GM19324 (cell line): ENCODE data around the gene SEC31B.

ENCODE experiments used
- ATAC-seq: cut with Tn5 transposase; IDR thresholded peaks from one replicate; pipeline ENCODE4 v1.9.1; 2021; ENCODE audit warnings: mild to moderate bottlenecking, moderate library complexity; ENCODE audit not compliant: unreplicated experiment, low FRiP score

The SEC31B gene

DNA sequence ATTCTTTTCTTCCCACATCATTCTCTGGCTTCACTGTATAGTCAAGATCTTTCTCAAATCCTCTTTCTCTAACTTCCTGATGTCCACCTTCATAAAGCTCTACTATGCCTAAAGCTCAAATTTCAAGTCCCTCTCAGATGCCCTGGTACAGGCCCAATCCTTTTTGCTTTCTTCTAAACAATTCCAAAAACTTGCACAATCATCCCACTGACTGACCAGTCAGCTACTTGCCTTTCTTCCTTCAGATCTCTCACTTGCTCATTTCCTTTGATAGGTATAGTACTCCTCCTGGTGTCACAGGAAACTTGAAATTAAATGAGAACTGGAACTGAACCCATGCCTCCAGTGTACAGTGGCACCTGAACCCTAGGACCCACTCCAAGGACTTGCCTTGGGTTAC lies 18.2 kb downstream of the SEC31B start:
- no peak for ATAC-seq

- ATAC-seq: no peak
These were observed 21.6 kb downstream of the SEC31B start for GRCh38 chr10:100498059-100498458.

DNA sequence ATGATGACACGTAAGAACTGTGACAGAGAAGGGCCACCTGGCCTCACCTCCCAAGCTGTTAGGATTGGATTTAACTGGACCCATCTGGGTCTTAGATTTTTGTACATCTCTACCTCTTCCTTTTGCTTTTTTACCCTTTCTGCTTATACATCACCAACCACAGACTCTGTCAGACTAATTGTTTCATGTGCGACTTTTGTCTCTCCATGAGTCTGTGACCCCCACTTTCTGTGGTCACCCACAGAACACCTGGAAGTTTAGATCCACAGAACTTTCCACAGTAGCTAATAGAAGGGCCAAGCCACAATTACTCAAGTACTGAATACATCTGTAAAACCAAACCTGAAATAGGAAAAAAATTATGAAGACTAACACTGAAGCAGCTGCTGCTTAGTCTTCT lies 23.1 kb downstream of the SEC31B start:
- ATAC-seq: no peak

DNA sequence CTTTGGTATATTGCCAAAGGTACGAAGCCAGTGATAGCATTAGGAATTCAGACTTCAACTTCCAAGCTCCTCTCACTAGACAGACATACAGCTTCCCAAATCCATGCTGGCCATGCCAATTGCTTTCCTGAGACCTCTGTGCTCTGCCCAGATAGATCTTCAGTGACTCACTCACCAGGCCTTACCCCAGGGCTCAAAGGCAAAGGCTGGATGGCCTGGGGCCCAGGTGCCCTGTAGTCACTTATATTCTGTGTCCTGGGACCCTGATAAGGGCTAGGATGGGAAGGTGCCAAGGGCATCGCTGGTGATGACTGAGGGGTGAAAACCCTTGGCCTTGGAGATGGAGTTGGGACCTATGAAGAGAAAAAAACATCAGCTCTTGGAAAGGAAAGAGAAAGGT lies 29.1 kb downstream of the SEC31B start:
- no peak for ATAC-seq

DNA sequence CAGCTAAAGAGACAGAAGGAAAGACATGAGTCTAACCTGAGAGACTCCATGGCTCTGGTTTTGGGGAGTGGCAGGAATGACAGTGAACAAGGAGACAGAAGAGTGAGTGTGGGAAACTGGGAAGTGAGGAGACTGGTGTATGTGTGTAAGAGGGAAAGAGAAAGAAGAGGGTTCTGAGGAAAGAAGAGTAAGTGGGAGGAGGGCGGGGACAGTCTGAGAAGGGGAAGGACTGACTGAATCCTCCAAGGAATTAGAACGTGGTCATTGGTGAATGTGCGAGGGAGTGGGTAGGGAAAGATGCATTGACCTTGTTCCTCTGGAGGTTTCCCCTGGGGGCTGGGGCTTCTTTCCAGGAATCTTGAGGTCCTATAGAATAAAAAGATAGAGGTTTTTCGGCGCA lies 30.3 kb downstream of the SEC31B start:
- ATAC-seq: no peak

DNA sequence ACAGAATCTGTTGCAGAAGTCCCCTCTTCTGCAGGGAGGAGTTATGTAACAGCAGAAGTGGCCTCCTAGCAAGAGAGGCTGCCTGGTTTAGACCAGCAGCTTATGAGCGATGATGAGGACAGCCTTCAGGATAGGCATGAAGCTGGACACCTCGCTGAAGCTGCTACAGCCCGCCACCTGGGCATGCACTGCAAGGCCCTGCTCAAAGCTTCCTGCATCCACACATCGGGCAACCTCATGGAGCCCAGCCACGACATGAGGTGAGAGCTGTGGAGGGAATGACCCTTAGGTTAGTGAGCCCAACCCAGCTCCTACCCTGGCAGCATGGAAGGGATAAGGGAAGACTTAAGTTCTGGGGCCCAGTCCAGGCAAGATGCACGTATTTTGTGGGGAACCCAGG lies 32.1 kb downstream of the SEC31B start:
- no peak for ATAC-seq

GRCh38 chr10:100485801-100486495 lies 33.7 kb downstream of the SEC31B start:
- no peak for ATAC-seq

GRCh38 chr10:100485366-100485765 lies 34.3 kb downstream of the SEC31B start:
- ATAC-seq: no peak

DNA sequence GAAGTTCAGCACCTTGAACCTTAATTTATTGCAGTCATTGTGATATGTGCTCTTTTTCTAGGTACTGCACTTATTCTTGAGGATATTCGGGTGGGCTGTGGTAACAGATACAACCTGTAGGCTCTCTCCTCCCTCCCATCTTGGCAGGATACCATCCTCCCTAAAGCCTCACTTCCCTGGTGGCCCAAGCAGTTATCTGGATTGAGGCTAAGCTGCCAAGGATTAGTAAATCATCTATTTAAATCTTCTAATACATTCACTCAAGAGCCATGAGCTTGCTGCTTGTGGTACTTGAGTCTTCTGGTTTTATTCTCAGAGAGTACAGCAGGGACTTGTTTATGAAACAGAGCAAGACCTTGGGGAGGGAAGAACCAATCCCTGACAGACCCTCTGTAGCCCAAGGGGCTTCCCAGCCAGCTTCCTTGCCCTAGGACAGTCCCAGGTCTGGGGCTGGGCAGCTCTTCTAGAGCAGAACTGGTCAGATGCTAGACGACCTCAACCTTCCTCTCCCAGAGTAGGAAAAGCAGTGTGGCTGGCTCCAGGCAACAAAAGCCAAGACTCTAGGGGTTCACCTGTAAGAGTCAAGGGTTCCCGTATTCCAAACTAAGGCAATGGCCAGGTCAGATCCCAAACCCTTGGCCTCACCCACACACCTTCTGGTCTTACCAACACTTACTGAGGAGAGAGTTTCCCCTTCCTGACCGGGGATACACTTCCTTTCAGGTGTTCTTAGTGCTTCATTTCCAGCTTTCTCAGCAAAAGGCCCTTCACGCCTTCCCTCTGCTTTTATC lies 35.6 kb downstream of the SEC31B start:
- ATAC-seq: no peak

- no peak for ATAC-seq
These were observed 36.9 kb downstream of the SEC31B start for GRCh38 chr10:100482834-100483185.

DNA sequence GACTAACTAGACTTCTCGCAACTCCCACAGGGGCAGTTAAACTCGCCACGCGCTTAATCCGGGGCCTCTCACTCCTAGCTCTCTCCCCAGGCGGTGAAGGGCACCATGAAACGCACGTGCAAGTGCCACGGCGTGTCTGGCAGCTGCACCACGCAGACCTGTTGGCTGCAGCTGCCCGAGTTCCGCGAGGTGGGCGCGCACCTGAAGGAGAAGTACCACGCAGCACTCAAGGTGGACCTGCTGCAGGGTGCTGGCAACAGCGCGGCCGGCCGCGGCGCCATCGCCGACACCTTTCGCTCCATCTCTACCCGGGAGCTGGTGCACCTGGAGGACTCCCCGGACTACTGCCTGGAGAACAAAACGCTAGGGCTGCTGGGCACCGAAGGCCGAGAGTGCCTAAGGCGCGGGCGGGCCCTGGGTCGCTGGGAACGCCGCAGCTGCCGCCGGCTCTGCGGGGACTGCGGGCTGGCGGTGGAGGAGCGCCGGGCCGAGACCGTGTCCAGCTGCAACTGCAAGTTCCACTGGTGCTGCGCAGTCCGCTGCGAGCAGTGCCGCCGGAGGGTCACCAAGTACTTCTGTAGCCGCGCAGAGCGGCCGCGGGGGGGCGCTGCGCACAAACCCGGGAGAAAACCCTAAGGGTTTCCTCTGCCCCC lies 37.4 kb downstream of the SEC31B start:
- ATAC-seq: peak; percentile 55

DNA sequence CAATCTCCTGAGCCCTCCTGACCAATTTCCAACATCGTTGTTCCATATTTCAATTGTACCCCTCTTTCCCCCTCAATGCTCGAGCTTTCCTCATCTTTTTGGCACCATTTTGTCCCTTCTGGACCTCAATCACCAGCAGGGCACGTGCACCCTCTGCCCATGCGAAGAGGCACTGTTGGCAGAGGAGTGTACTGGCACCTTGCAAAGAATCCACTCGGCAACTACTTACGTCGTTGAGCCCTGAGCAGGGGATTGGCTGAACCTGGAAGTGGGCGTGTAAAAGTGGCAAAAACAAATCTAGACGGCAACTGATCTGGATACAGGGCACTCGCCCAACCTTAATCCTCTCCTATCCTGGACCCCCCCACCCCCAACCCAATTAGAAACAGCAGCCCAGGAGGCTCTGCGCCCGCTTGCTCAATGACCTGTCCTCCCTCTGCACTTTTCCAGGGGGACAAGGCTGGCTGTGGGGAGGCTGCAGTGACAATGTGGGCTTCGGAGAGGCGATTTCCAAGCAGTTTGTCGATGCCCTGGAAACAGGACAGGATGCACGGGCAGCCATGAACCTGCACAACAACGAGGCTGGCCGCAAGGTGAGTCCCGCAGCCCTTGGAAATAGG lies 38.1 kb downstream of the SEC31B start:
- peak; percentile 95 for ATAC-seq

GRCh38 chr10:100480002-100480401 lies 39.7 kb downstream of the SEC31B start:
- no peak for ATAC-seq

DNA sequence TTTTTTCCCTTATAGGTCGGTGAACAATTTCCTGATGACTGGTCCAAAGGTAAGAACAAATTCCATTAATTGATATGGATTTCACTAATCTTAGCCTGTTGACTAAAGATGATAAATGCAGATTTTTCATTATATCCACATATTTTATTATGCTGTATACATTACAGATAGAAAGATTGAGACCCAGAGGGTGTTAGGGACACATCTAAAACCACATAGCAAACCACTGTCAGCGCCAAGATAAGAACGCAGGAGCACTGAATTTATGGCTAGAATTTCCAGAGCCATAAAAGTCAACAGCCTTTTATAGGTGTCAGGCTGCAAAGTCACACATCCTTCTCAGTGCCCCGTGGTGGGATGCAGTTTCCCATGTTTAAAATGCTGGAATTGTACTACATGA lies 40.6 kb downstream of the SEC31B start:
- ATAC-seq: no peak

DNA sequence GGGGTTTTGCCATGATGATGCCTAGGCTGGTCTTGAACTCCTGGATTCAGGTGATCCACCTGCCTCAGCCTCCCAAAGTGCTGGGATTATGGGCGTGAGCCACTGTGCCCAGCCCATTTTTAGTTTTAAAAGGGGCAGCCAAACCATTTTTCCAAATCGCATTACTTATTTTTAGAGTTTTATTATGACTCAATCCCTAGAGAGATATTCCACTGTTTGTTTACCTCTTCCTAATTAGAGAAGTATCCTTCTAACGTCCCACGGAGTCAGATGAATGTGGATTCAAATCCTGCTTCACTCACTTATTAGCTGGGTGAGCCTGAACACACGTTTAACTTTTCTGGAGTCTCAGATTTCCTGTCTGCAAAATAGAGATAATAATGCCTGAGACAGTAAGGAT lies 41.7 kb downstream of the SEC31B start:
- ATAC-seq: no peak

DNA sequence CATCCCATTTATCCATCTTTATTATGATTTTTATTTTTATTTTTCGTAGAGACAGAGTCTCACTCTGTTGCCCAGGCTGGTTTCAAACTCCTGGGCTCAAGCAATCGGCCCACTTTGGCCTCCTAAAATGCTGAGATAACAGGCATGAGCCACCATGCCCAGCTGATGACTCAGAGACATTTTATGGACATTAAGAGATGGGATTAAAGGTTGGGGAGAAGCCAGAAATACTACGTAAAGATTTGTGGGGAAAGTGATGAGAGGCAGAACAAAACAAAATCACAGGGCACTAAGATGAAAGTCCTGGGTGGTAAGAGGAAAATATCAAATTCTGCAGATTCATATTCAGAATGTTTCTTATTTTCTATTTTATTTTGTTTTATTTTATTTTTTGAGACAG lies 49.3 kb downstream of the SEC31B start:
- no peak for ATAC-seq

GRCh38 chr10:100469756-100470155 lies 49.9 kb downstream of the SEC31B start:
- ATAC-seq: no peak

DNA sequence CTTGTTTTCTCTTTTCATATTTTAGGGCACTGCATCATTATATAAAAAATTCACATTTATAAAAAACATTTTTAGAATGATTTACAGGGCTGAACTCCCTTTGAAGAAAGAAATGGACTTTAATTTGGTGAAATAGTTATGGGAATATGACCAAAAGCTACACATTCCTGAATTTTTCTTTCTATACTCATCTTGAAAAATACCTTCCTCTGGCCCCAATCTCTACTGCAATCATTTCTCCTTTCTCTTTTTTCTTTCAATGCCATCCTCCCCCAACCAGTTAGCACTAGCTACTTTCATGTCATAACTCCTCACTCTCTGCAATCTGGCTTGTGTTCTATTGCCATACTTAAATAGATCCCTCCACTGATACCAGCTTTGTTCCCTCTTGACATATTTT lies 50.7 kb downstream of the SEC31B start:
- no peak for ATAC-seq

- no peak for ATAC-seq
These were observed 51.3 kb downstream of the SEC31B start for GRCh38 chr10:100468322-100468721.

DNA sequence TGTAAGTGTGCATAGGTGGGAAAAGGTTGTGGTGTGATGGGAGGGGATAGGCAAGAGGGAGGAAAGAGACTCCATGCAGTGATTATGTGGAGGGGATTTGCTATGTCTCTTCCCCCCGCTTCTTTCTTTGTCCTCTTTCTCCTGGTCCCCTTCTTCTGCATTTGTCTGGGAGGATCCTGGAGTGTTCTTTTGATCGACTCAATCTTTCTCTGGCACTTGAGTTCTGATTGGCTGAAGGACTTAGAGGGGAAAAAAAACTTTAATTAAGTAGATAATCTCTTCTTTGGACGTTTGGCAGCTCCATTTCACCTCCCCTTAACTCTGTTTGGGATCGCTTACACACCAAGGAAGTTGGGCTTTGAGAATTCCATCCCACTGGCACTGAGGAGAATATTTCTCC lies 57.0 kb downstream of the SEC31B start, which contains the start of gene WNT8B:
TSS of gene WNT8B (plus strand) at position 301 of the 400 bp plus-strand sequence. CDS start 160 bp downstream, outside the sequence.
- no peak for ATAC-seq

- ATAC-seq: no peak
These were observed 70.7 kb downstream of the SEC31B start for GRCh38 chr10:100448951-100449350.
